ENCODE measurements around the gene RGL2. TPM values are rescaled to one million over a fixed set of nuclear protein-coding genes. Genes with fewer than 3 reads are reported as not detected.
A peak's percentile ranks its signal among the peaks of the same experiment; 100 is the strongest.
"Not testable (repeated sequence)": the region's sequence is repeated elsewhere in the genome, so short reads cannot be mapped to it uniquely, and the experiment has no call there.

The RGL2 gene
- total RNA-seq, 2 donors from 2014 or later = 34.3 to 43.7 TPM

- Mint-ChIP-seq H3K4me1 (ENCODE audit: low read depth) (peaks cover 31% of the 10 kb centered on the region), H3K27me3 (ENCODE audit: low read depth) (no peaks in the 10 kb centered on the region), H3K9me3 (no peaks in the 10 kb centered on the region), H3K27ac (peak overlapping the region; percentile 23), H3K4me3 (no peak overlapping the region), H3K36me3 (ENCODE audit: insufficient read depth in 2 of 2) (peaks cover 0 to 8% of the 10 kb centered on the region in 2 donors)
- DNase-seq (no peak), ATAC-seq (replicated peaks in 1 of 2) (no peak)
These were observed 18.2 kb downstream of the RGL2 start for GRCh38 chr6:33280539-33280938.

- no peak for ATAC-seq (replicated peaks in 1 of 2)
- Mint-ChIP-seq H3K36me3 (ENCODE audit: insufficient read depth in 2 of 2) (peaks cover 0 to 13% of the 10 kb centered on the region in 2 donors), H3K4me3 (no peak overlapping the region), H3K27me3 (ENCODE audit: low read depth) (no peaks in the 10 kb centered on the region), H3K4me1 (ENCODE audit: low read depth) (peaks cover 36% of the 10 kb centered on the region), H3K27ac (peak overlapping the region; percentile 18), H3K9me3 (no peaks in the 10 kb centered on the region)
- DNase-seq = no peak
These were observed 18.7 kb downstream of the RGL2 start for GRCh38 chr6:33279971-33280511.

GRCh38 chr6:33279257-33279695 lies 19.5 kb downstream of the RGL2 start:
- H3K27ac Mint-ChIP-seq = no peak overlapping the region

GRCh38 chr6:33278810-33279209 lies 19.9 kb downstream of the RGL2 start:
- Mint-ChIP-seq H3K36me3 (ENCODE audit: insufficient read depth in 2 of 2) (peaks cover 10 to 23% of the 10 kb centered on the region in 2 donors), H3K4me3 (no peak overlapping the region), H3K27ac (peak overlapping the region; percentile 70), H3K27me3 (ENCODE audit: low read depth) (no peaks in the 10 kb centered on the region), H3K4me1 (ENCODE audit: low read depth) (peaks cover 49% of the 10 kb centered on the region), H3K9me3 (no peaks in the 10 kb centered on the region)
- no peak for DNase-seq
- no peak for ATAC-seq (replicated peaks in 1 of 2)

More at GRCh38 chr6:33279257-33279695, 19.5 kb downstream of the RGL2 start:
- peaks cover 44% of the 10 kb centered on the region for H3K4me1 Mint-ChIP-seq (ENCODE audit: low read depth)
- no peaks in the 10 kb centered on the region for H3K27me3 Mint-ChIP-seq (ENCODE audit: low read depth)
- no peaks in the 10 kb centered on the region for H3K9me3 Mint-ChIP-seq
- ATAC-seq (replicated peaks in 1 of 2) (no peak), DNase-seq (no peak)
- H3K36me3 Mint-ChIP-seq (ENCODE audit: insufficient read depth in 2 of 2) = peaks cover 8 to 20% of the 10 kb centered on the region in 2 donors
- no peak overlapping the region for H3K4me3 Mint-ChIP-seq

- Mint-ChIP-seq H3K27me3 (ENCODE audit: low read depth) (no peaks in the 10 kb centered on the region), H3K27ac (peak overlapping the region; percentile 70), H3K4me1 (ENCODE audit: low read depth) (peaks cover 53% of the 10 kb centered on the region), H3K4me3 (peak overlapping the region; percentile 94 to 98), H3K9me3 (no peaks in the 10 kb centered on the region), H3K36me3 (ENCODE audit: insufficient read depth in 2 of 2) (peaks cover 10 to 28% of the 10 kb centered on the region in 2 donors)
- DNase-seq = no peak
- no peak for ATAC-seq (replicated peaks in 1 of 2)
These were observed 20.4 kb downstream of the RGL2 start for GRCh38 chr6:33278392-33278741.

DNA sequence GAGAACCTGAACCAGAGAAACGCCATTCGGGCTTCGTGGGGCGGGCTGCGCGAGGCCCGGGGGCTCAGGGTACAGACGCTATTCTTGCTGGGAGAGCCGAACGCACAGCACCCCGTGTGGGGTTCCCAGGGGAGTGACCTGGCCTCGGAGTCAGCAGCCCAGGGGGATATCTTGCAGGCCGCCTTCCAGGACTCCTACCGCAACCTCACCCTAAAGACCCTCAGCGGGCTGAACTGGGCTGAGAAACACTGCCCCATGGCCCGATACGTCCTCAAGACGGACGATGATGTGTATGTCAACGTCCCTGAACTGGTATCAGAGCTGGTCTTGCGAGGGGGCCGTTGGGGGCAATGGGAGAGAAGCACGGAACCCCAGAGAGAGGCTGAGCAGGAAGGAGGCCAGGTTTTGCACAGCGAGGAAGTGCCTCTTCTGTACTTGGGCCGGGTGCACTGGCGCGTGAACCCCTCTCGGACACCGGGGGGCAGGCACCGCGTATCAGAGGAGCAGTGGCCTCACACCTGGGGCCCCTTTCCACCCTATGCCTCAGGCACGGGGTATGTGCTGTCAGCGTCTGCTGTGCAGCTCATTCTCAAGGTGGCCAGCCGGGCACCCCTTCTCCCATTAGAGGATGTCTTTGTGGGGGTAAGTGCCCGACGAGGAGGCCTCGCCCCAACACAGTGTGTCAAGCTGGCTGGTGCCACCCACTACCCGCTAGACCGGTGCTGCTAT lies 20.9 kb downstream of the RGL2 start:
- Mint-ChIP-seq H3K27ac (peak overlapping the region; percentile 89), H3K27me3 (ENCODE audit: low read depth) (no peaks in the 10 kb centered on the region), H3K9me3 (no peaks in the 10 kb centered on the region), H3K36me3 (ENCODE audit: insufficient read depth in 2 of 2) (peaks cover 16 to 33% of the 10 kb centered on the region in 2 donors), H3K4me1 (ENCODE audit: low read depth) (peaks cover 57% of the 10 kb centered on the region), H3K4me3 (peak overlapping the region; percentile 94 to 98)
- ATAC-seq (replicated peaks in 1 of 2) = peak; percentile 5 to 10
- peak; percentile 44 to 45 for DNase-seq

- ATAC-seq (replicated peaks in 1 of 2) (peak; percentile 77 to 80), DNase-seq (peak; percentile 86 to 87)
- Mint-ChIP-seq H3K27me3 (ENCODE audit: low read depth) (no peaks in the 10 kb centered on the region), H3K36me3 (ENCODE audit: insufficient read depth in 2 of 2) (peaks cover 21 to 41% of the 10 kb centered on the region in 2 donors), H3K4me1 (ENCODE audit: low read depth) (peaks cover 65% of the 10 kb centered on the region), H3K27ac (peak within 1 kb of the TSS; percentile 98), H3K9me3 (no peaks in the 10 kb centered on the region), H3K4me3 (peak within 1 kb of the TSS; percentile 94 to 98)
These were observed 21.7 kb downstream of the RGL2 start, which contains the start of gene B3GALT4 for GRCh38 chr6:33276864-33277662. Gene B3GALT4, plus strand, starts transcription at chr6:33277123. Its CDS starts 297 bp downstream, at chr6:33277420.

- peaks cover 67% of the 10 kb centered on the region for H3K4me1 Mint-ChIP-seq (ENCODE audit: low read depth)
- no peaks in the 10 kb centered on the region for H3K27me3 Mint-ChIP-seq (ENCODE audit: low read depth)
- no peak for ATAC-seq (replicated peaks in 1 of 2)
- H3K4me3 Mint-ChIP-seq = peak overlapping the region; percentile 94 to 98
- peaks cover 26 to 46% of the 10 kb centered on the region in 2 donors for H3K36me3 Mint-ChIP-seq (ENCODE audit: insufficient read depth in 2 of 2)
- no peaks in the 10 kb centered on the region for H3K9me3 Mint-ChIP-seq
- H3K27ac Mint-ChIP-seq = peak overlapping the region; percentile 79
- DNase-seq = no peak
These were observed 22.2 kb downstream of the RGL2 start for GRCh38 chr6:33276581-33276863.

DNA sequence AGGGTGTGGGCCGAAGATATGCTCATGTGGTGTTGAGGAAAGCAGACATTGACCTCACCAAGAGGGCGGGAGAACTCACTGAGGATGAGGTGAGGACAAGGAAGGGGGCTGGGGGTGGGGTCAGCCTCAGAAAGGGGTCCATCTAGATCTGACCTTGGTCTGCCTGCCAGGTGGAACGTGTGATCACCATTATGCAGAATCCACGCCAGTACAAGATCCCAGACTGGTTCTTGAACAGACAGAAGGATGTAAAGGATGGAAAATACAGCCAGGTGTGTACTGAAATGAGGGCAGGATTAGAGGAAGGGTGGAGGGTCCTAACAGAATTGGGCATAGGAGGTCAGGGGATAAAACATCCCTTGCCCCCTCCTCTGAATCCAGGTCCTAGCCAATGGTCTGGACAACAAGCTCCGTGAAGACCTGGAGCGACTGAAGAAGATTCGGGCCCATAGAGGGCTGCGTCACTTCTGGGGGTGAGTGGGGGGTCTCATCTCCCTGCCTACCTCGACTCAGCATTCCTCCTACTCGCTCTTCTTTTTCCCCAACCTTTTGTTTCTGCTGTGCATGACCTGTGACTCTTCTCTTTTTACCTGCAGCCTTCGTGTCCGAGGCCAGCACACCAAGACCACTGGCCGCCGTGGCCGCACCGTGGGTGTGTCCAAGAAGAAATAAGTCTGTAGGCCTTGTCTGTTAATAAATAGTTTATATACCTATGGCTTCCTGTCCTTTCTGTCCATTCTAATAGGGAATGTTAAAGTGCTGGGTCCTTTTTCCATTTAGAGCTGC lies 22.8 kb downstream of the RGL2 start:
- not testable (repeated sequence) for ATAC-seq (replicated peaks in 1 of 2); DNase-seq; H3K27me3 Mint-ChIP-seq (ENCODE audit: low read depth); H3K9me3 Mint-ChIP-seq
- Mint-ChIP-seq H3K27ac (peak overlapping the region; percentile 98), H3K4me1 (ENCODE audit: low read depth) (peaks cover 67% of the 10 kb centered on the region), H3K4me3 (peak overlapping the region; percentile 94 to 98), H3K36me3 (ENCODE audit: insufficient read depth in 2 of 2) (peaks cover 26 to 49% of the 10 kb centered on the region in 2 donors)

DNA sequence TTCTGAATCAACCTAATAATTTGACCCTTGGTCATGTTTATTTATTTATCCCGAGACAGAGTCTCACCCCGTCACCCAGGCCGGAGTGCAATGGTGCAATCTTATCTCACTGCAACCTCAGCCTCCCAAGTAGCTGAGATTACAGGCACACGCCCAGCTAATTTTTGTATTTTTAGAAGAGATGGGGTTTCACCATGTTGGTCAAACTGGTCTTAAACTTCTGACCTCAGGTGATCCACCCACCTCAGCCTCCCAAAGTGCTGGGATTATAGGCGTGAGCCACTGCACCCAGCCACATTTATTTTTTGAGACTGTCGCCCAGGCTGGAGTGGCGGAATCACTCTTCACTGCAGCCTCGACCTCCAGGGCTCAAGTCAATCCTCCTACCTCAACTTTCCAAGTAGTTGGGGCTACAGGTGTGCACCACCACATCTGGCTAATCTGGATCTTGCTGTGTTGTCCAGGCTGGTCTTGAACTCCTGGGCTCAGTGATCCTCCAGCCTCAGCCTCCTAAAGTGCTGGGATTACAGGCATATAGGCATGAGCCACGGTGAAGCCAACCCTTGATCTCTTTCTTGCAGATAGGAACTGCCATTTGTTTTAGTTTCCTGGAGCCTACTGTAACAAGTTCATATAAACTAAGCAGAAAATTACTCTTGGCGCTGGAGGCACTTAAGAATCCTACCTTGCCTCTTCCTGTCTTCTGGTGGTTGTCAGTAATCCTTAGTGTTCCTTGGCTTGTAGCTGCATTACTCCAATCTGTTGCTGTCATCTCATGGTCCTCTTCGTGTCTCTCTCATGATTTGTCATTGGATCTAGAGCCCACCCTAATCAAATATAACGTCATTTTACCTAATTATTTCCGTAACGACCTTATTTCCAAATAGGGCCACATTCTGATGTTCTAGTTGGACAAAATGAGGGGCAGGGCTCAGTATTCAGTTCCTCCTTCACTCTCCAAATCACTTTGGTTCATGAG lies 24.5 kb downstream of the RGL2 start:
- Mint-ChIP-seq H3K4me3 (peak overlapping the region; percentile 94 to 98), H3K27me3 (ENCODE audit: low read depth) (no peaks in the 10 kb centered on the region), H3K4me1 (ENCODE audit: low read depth) (peaks cover 81% of the 10 kb centered on the region), H3K27ac (peak overlapping the region; percentile 98), H3K36me3 (ENCODE audit: insufficient read depth in 2 of 2) (peaks cover 28 to 49% of the 10 kb centered on the region in 2 donors), H3K9me3 (no peaks in the 10 kb centered on the region)
- no peak for DNase-seq
- no peak for ATAC-seq (replicated peaks in 1 of 2)

GRCh38 chr6:33273129-33273923 lies 25.4 kb downstream of the RGL2 start:
- no peaks in the 10 kb centered on the region for H3K27me3 Mint-ChIP-seq (ENCODE audit: low read depth)

More at GRCh38 chr6:33273129-33273923, 25.4 kb downstream of the RGL2 start:
- Mint-ChIP-seq H3K9me3 (no peaks in the 10 kb centered on the region), H3K36me3 (ENCODE audit: insufficient read depth in 2 of 2) (peaks cover 28 to 49% of the 10 kb centered on the region in 2 donors), H3K4me1 (ENCODE audit: low read depth) (peaks cover 74% of the 10 kb centered on the region), H3K4me3 (peak overlapping the region; percentile 94 to 98), H3K27ac (peak overlapping the region; percentile 98)
- DNase-seq = no peak
- no peak for ATAC-seq (replicated peaks in 1 of 2)
